GM21423 (cell line): Measurements from ENCODE around the gene KCNQ1.

Experiments
- ATAC-seq: cut with Tn5 transposase; IDR thresholded peaks from one replicate; pipeline ENCODE4 v1.9.1; 2021; ENCODE audit warnings: mild to moderate bottlenecking, moderate library complexity; ENCODE audit not compliant: unreplicated experiment

KCNQ1 gene

DNA sequence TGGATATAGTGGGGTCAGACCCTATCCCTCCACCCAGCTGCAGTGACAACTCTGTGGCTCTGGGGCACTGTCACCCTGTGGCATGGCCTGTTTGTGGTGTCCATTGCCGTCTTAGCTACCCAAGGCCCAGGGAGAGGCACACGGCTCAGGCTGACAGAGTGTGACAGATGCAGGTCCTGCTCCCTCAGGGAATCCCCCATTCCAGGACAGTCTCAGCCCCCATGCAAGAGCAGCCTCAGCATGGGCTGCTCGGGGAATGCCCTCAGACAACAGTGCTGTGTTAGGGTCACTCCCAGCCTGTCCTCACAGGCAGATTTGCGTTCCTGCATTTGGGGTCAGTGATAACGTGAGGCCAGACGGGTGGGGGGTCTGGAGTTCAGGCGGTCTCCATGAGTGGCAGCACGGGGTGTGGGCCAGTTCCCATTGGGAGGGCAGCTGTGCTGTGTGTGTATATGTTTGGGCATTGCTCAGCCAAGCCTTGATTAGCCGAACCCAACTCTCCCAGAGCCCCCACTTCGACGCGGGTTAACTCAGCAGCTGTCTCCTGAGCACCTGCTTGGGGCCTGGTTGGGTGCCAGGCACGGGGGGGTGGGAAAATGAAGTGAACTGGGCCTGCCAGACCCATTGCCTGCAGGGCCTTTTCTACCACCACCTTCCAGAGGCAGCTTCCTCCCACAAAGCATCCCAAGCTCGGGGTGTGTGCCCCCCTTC is 260.2 kb downstream of the KCNQ1 start:
- no peak for ATAC-seq

DNA sequence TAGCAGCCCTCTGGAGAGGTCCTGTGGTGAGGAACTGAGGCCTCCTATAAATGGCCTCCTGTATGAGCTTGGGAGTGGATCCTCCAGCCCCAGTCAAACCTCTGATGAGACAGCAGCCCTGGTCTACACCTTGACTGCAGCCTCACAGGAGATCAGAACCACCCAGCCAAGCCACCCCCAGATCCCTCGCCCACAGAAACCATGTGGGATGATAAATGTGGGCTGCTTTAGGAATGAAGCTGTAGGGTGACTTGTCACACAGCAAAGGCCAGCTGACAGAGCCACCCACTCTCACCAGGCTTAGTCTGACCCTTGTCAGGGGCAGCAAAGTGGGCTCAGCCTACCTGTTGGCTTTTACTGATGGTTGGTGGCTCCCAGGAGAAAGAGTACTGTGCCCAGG is 261.5 kb downstream of the KCNQ1 start:
- ATAC-seq, result no peak

DNA sequence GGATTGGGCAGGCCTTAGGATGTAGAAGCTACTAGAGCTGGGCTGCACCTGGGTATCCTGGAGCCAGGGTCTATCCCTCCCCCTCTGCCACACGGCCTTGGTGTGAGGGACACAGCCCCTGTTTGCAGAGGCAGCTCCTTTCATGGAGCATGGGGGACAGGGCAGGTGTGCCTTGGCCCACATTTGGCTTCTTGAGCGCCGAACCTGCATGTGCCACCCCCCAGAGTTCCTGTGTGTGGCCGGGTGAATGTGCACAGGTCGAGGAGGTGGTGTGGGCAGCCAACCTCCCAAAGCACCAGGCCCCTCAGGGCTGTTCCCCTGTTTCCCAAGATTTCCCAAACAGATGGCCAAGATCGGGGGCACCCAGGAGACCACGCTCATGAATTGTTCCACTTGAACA is 262.9 kb downstream of the KCNQ1 start:
- ATAC-seq, result no peak

DNA sequence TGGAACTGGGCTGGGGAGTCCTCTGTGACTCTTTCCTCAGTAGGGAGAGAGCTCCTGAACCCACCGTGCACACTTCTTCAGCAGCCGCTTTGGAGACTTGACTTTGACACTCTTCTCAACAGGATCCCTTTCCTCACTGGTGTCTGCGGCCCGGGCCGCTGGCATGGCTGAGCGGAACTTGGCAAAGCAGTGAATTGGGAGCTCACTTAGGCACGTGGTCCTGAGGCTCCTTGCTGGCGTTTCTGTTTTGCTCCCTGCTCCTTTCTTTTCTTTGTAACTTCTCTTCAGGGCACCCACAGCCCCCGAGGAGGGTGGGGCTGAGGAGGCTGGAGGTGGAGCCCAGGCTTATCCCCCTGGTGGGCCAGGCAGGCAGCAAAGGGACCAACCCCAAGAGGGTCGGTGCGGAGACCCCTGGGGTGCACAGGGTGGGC is 263.4 kb downstream of the KCNQ1 start:
- no peak for ATAC-seq

DNA sequence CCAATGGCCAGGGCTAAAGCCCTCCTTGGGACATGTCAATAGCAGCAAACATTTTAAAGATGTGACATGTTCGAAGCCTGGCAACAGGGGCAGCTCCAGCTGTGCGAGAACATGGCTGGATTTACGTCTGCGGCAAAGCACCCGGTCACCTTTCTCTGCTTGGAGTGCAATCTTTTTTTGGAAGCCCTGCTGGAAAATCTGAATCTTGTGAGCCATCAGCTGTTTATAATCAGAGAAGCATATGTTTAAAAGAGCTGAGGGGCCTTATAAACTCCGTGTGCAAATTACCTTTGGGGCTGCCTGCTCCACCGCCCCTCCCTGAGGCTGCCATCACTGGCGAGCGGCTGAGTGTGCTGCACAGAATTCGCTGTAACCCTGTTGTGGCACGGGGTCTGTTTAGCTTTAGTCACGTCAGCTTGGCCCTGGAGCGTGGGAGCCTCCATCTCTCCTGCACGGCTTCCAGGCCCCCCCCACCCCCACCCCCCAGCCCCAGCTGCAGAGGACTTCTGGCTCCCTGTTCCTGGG is 264.0 kb downstream of the KCNQ1 start:
- no peak for ATAC-seq

DNA sequence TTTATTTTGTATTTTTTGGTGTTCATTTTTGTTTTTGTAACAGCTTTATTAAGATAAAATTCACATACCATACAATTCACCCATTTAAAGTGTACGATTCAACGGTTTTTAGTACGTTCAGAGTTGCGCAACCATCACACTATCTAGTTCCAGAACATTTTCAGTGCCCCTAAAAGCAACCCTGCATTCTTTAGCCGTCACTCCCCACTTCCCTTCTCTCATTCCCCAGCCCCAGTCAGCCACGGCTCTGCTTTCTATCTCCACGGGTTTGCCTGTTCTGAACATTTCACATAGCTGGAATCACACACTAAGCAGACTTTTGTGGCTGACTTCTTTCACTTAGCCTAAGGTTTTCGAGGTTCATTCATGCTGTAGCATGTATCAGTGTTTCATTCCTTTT is 264.6 kb downstream of the KCNQ1 start:
- ATAC-seq, result no peak

DNA sequence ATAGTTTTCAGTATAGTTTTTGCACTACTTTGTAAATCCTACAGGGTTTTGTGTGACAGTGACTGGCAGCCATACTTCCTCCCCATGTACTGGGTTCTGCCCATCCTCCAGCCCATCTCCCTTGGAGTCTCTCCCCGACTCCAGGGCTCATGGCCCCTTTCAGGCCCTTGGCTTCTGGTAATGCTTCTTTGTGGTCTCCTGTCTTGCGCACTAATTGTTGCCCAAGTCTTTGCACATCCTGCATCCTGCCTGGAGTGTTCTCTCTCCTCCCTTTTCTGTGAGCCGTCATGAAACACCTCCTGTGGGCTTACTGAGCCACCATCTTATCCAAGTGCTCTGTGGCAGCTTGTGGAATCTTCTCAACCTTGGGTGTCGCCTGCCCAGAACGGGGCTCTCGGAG is 266.4 kb downstream of the KCNQ1 start:
- ATAC-seq, result no peak

DNA sequence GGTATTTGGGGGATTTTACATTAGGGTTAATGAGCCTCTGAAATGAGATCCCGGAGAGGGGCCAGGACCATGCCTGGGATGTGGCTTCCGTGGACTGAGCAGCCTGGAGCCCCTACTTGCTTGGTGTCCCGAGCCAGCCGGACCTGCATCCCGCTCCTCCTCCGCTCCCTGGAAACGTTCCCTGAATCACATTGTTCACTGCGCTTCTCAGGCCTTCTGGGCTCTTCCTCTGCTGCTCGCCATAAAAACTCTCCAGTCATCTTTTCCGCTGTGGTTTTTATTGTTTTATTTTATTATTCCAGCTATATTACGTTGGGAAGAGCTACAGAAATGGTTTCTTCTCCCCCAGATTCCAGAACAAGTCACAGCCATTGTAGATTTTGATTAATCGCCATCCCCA is 268.3 kb downstream of the KCNQ1 start:
- ATAC-seq, result no peak

DNA sequence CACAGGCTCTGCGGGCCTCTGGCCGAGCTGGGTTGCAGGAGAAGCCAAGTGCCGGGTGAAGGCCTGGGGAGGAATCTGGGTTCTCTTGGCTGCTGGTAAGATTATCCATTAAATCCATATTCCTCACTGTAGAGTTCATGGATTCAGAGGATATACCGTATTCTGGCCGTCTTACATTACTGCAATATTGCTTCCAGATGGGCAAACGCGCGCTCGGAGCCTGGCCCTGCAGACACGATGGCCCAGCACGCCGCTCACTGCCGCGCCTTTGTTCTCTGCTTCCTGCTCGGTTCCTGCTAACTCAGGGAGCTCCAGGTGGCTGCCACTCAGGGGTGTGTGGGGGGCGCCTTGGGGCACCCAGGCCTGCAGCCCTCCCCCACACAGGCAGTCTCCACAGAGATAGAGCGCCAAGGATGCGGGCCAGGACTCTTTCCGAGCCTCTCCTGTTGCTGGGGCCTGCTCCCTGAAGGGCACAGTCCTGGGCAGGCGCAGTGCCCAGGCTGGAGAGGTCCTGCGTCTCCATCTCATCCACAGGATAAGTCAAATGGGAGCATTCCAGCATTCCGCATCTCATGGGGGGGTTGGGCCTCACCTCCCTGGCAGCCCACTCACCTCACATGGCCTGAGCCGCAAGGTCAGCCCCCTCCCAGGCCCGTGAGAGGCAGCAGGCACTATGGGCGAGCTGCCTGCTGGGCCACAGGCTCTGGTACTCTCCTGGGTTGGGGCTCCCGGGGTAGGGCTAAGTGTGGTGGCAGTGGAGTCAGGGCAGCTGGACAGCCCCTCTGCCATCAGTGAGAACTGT is 269.1 kb downstream of the KCNQ1 start:
- no peak for ATAC-seq

DNA sequence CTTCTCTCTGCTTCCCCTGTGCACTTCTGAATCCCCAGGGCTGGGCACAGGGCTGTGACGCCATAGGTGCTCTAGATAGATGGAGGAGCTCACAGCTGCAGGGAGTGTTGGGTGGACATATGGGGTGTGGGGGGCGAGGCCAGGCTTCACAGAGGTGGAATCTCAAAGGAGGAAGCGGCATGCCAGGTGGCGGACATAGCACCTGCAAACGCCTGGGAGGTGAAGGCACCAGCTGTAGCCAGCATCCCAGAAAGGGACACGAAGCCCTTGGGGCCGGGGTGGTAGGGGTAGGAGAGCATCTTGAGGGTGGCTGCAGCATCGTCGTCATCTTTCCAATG is 269.6 kb downstream of the KCNQ1 start:
- no peak for ATAC-seq

DNA sequence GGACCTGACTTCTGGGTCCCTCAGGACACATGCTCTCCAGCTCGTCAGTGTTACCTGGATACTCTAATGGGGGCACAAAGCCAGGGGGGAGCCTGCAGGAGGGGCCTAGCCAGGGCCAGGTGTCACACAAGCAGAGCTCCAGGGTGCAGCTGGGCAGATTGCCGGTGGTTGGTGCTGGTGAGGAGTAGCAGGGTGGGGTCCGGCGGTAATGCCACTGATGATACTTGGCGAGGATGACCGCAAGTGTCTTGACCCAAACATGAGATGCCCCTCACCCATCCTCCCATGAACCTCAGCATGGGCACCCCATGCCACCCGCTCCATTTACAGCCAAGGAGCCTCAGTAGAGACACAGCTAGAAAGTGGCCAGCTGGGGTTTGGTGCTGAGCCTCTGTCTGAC is 270.1 kb downstream of the KCNQ1 start:
- ATAC-seq, result no peak

DNA sequence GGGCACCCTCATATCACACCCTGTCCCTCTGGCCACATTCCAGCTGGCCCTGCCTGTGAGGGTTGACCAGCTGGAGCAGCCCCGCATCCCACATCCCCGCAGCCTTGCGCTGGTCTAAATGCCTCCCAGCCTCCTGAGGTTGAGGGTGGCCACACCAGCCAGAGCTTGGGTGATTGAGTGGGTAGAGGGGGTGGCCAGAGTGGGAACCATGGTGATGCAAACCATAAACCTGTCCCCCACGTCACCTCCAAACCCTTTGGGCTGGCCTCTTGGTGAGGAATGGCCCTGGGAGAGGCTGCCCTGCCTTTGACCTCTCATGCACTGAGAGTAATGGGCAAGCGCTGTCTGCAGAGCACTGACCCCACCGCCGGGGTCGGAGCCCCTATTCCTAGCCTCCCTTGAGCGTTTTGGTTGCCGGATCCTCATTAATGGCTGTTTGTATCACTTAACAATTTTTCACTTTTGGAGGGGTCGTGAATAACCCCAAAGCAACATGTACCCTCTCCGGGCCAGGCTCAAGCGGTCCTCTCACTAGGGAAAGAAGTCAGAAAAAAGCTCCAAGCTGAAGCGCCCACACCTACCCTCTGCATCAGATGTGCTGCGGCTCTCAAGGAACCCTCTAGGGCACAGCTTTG is 271.0 kb downstream of the KCNQ1 start:
- ATAC-seq, result no peak

DNA sequence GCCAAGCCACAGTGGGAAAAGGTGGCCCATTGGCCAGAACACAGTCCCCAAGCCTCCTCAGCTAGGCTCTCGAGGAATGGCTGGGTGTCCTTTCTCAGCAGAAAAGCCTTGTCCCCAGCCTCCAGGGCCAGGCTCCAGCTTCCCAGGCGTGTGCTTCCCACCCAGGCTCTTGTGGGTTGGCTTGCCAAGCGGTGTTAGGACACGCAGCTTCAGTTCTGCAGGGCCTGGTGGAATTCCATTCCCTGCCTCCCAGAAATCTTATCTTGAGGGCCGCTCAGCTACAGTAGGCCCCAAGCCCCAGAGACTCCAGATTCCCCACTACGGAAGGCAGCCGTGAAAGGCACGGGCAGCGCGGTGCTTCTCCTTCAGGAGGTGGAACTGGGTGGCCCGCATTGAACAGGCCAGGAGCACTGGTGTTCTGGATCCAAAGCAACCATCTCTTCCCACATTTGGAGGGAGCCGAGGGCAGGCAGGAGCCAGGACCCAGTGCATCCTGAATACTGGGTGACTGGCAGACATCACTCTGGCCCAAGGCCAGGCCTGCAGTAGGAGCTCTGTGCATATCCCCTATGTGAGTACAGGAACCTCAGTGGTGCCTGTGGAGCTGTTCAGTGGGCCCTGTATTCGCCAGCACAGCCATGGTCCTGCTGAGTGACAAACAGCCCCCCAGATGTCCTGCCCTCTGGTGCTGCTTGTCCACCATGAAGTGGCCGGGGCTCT is 271.7 kb downstream of the KCNQ1 start:
- no peak for ATAC-seq

DNA sequence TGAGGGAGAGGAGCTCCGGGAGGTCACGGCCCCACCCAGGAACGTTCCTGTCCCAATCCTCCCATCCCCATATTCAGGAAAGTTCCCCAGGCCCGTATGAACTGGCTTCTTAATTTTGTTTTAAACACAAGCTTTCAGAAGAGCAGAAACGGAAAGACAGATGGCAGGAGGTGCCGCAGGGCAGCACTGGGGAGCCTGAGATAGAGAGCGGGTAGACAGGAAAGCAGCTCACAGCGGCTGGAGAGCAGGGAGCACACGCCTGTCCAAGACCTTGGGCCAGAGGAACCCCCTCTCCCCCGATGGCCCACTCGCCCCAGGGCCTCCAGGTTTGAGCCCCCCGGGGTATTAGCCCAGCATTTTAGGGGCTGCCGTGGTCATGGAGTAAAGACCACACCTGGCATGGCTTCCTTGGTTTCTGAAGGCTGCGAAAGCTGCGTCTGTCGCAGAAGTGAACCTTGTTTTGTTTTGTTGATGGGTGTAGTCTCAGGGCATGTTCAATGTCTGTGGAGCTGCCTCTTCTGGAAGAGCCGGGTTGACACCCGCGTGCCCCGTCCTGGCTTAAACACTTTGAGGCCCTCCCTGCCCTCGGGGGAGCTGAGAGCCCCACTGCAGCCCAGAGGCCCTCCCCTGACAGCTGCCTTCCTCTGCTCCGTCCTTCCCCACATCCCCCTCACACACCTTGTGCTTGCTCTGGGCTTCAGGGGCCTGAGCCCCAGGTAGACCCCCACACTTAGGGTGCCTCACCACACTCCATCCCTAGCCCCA is 272.9 kb downstream of the KCNQ1 start:
- no peak for ATAC-seq

DNA sequence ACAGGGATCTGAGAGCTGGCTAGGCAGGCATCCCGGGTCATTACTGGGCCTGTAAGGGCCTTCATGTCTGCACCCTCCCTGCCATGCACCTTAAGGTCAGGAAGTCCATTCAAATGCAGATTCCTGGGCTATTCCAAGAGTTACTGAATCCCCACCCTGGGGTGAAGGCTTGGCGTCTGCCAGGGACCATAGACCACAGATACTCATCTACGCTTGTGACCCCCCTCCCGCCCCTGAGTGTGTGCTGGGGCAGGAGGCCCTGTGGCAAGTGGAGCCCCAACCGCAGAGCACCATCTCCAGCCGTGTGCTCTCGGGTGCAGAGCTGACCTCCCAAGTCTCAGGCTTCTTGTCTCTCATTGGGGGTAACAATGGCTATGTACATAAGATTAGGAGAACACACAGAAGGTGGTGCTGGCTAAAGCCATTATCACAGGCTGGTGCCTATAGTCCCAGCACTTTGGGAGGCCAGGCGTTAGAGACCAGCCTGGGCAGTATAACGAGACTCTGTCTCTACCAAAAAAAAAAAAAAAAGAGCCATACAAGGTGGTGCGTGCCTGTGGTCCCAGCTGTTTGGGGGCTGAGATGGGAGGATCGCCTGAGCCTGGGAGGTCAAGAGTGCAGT is 274.1 kb downstream of the KCNQ1 start:
- no peak for ATAC-seq

DNA sequence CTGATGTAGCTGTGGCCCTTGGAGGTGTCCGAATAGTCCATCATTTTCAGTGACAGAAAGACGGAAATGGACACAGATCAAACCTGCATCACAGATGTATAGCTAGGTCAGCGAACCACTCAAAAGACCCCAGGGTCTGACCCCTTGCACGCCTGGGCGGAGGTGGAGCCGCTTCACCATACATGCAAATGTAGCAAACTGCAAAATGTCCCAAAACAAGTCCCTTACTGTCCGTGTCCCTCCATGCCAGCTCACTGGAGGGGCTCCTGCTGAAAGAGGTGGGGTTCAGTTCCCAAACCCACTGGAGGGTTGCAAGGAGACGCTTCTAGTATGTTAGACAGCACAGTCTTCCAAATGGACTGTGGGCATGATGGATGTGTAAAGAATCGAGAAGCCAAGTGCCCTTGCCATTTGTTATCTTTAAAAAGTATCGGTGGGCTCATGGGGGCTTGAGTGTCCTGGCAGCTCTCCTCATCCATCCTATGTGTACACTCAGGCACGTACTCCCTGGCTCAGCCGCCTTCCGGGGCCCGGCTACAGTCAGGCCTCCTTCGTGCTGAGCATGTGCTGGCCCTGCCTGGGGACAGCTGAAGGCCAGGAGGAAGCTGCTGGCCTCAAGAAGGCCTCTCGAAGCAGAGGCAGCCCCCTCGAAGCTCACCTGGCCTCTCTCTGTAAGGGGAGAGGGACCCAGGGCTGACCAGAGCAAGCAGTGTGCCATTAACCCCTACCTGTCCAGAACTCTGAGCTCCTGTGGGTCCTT is 275.2 kb downstream of the KCNQ1 start:
- no peak for ATAC-seq

DNA sequence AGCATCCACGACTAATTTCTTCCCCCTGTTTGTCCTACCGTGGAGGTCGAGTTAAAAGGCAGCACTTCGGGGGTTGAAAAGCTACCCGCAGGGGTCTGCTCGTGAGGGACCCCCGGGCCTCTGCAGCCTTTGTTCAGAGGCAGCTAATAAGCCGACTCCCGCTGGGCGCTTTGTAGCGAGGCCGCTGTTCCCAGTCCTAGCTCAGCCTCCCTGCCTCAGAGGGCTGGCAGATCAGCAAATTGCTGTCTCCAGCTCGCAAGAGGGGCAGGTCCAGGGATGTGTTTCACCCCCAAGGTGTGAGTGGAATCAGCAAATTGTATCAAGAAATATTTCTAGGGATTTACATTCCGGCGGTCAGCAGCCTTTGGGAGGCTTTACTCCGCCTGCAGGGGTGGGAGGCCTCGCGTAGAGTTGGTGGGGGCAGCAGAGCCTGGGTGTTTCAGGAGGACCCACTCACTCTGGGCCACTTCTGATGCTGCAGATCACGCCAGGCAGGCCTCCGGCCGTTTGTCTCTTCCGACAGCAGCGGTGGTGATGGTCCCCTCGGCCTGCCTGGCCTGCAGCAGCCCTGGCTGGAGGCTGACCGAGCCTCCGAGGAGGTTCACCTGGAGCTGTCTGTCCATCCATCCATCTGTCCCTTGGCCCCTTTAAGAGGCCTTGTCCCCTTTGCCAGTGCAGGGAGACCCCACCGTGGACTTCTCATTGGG is 276.6 kb downstream of the KCNQ1 start:
- ATAC-seq, result no peak

DNA sequence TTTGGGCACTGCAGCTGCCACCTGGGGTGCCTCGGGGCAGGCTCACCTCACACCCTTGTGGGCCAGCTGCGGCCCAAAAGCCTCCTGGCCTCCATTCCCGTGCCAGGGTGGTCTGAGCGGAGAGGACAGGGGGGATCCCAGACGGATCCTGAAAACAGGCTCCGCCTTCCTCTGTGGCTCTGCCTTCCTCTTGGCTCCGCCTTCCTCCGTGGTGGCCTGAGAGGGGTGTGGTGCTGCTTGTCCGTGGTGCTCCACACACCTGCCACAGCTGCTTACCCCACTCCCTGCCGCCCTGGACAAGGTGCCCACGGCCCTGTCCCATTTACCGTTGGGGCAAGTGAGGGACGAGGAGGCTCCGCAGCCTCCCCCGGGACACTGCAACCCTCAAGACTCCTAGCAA is 278.1 kb downstream of the KCNQ1 start:
- no peak for ATAC-seq

DNA sequence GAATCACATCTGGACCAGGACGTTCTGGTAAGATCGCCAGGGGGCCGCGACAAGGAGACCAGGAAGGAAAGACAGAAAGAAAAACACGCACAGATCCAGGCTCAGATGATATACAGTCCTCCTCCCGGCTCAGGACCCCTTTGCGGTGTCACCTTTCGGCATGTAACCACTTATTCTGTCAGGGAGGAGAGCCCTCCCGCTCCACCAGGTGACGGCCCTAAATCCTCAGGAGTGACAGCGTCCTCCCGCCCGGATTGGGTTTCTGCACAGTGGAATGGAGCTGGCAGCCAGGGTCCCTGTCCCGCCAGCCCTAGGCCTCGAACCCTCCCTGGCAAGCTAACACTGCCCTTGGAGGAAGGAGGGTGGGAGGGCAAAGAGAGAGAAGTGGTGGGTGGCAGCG is 279.3 kb downstream of the KCNQ1 start:
- ATAC-seq, result no peak
